Measurements from ENCODE around the gene SORBS1. TPM values are rescaled to one million over a fixed set of nuclear protein-coding genes. Genes with fewer than 3 reads are reported as not detected.

SORBS1 gene
- total RNA-seq, 4 donors from 2014 or later = 28.1 to 92.5 (median 41.7) TPM

DNA sequence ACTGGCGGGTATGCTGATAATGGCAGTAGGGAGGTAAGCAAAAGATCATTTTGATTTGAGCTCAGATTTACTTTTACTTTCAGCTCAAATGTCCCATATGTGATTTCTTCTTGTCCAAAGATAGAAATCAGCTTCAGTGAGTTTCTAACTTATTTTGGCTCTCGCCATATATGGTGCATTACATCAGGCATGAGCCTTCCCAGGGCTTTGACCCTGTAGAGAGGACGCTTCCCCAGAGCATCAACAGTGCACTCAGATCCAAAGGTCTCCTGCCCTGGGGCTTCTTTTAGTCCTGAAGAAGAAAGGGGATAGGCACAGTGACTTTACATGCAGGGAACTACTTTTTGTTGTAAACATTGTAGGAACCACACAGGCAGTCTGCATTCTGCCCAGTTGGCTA, 141.8 kb downstream of the SORBS1 start:
- H3K27me3 ChIP-seq = no peaks in the 10 kb centered on the region
- H3K4me1 ChIP-seq = peaks cover 14% of the 10 kb centered on the region
- H3K9me3 ChIP-seq = no peaks in the 10 kb centered on the region
- no peak overlapping the region for H3K27ac ChIP-seq
- peaks cover 13% of the 10 kb centered on the region for H3K36me3 ChIP-seq
- no peak for DNase-seq (ENCODE audit: low spot score in 2 of 2)
- TF ChIP-seq, protein P1, sequence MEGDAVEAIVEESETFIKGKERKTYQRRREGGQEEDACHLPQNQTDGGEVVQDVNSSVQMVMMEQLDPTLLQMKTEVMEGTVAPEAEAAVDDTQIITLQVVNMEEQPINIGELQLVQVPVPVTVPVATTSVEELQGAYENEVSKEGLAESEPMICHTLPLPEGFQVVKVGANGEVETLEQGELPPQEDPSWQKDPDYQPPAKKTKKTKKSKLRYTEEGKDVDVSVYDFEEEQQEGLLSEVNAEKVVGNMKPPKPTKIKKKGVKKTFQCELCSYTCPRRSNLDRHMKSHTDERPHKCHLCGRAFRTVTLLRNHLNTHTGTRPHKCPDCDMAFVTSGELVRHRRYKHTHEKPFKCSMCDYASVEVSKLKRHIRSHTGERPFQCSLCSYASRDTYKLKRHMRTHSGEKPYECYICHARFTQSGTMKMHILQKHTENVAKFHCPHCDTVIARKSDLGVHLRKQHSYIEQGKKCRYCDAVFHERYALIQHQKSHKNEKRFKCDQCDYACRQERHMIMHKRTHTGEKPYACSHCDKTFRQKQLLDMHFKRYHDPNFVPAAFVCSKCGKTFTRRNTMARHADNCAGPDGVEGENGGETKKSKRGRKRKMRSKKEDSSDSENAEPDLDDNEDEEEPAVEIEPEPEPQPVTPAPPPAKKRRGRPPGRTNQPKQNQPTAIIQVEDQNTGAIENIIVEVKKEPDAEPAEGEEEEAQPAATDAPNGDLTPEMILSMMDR (IDR thresholded peaks at IDR 0.05) = no peak
- TF ChIP-seq EP300 (IDR thresholded peaks at IDR 0.05) (no peak), POLR2A (IDR thresholded peaks at IDR 0.05) (no peak), POLR2AphosphoS5 (IDR thresholded peaks at IDR 0.05) (no peak)
- no peak overlapping the region for H3K4me3 ChIP-seq
- 87% methylated on average over 3 of the region's 3 CpGs for WGBS

DNA sequence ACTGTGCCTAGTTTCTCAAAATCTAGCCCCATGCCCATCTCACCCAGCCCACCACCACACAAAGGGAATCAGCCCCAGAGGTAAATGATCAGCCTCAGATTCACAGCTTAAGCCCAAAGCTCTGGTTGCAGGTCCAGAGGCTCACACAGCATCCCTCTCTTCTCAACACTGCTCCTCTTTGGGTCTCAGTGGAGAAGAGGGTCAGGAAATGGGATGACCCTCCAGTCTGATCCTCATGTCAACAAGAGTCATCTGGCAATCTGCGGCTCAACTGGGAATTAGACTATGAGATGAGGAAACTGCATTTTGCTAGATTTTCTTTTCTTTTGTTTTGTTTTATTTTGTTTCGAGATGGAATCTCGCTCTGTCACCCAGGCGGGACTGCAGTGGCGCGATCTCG, 144.2 kb downstream of the SORBS1 start:
- no peak for DNase-seq (ENCODE audit: low spot score in 2 of 2)
- TF ChIP-seq, protein P1 (IDR thresholded peaks at IDR 0.05) = no peak
- TF ChIP-seq POLR2AphosphoS5 (IDR thresholded peaks at IDR 0.05) (no peak), EP300 (IDR thresholded peaks at IDR 0.05) (no peak), POLR2A (IDR thresholded peaks at IDR 0.05) (no peak)
- Histone ChIP-seq H3K9me3 (no peaks in the 10 kb centered on the region), H3K27me3 (no peaks in the 10 kb centered on the region), H3K27ac (peak overlapping the region; percentile 14), H3K36me3 (peaks cover 13% of the 10 kb centered on the region), H3K4me1 (peaks cover 18% of the 10 kb centered on the region), H3K4me3 (no peak overlapping the region)
- 90% methylated on average over 7 of the region's 7 CpGs for WGBS

DNA sequence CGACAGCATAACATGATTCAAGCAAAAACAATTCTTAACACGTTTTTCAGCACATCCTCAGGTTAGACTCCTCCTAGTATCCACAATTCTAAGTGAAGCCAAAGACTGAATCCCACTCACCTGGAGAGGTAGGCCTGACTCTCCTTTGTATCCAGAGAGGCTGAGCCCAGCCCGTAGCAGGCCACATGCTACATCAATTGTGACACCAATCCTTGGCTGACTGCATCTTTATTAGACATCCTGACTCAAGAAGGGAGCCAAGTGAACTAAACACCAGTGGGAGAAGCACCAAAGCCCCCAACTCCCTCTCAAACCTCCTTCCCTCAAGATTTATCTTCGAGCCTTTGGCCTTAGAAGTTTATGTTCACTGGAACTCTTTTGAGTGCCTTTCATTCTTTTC, 144.9 kb downstream of the SORBS1 start:
- peak in 1 of 2 donors; percentile 25 for DNase-seq (ENCODE audit: low spot score in 2 of 2)
- no peak overlapping the region for H3K4me3 ChIP-seq
- peak overlapping the region; percentile 78 for H3K27ac ChIP-seq
- H3K4me1 ChIP-seq = peaks cover 18% of the 10 kb centered on the region
- 53% methylated on average over 4 of the region's 4 CpGs for WGBS
- TF ChIP-seq EP300 (IDR thresholded peaks at IDR 0.05) = no peak
- no peak for TF ChIP-seq POLR2AphosphoS5 (IDR thresholded peaks at IDR 0.05)
- TF ChIP-seq, protein P1 (IDR thresholded peaks at IDR 0.05) = no peak
- TF ChIP-seq POLR2A (IDR thresholded peaks at IDR 0.05) = no peak
- no peaks in the 10 kb centered on the region for H3K9me3 ChIP-seq
- H3K27me3 ChIP-seq = no peaks in the 10 kb centered on the region
- H3K36me3 ChIP-seq = peaks cover 13% of the 10 kb centered on the region

DNA sequence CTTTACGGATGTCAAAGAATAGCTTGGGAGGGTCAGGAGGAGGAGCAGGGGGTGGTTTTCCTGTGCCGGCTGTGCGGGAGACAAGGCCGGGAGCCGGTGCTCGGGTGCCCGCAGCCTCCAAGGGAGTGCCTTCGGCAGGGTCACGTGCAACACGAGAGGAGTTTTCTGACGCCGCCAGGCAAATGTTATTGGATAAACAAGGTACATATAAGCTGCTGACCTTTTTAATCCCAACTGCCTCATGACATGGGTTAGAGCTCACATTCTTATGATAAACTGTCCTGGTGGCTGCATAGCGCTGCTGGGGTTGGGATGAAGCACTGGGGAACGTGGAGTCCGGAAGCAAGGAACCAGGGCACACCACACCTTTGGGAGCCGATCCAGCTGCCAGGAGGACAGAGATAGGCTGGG, 145.5 kb downstream of the SORBS1 start:
- peak in 1 of 2 donors; percentile 57 for DNase-seq (ENCODE audit: low spot score in 2 of 2)
- H3K4me3 ChIP-seq = peak overlapping the region; percentile 34
- H3K4me1 ChIP-seq = peaks cover 18% of the 10 kb centered on the region
- H3K36me3 ChIP-seq = peaks cover 9% of the 10 kb centered on the region
- no peaks in the 10 kb centered on the region for H3K9me3 ChIP-seq
- TF ChIP-seq, protein P1 (IDR thresholded peaks at IDR 0.05) = no peak
- no peak for TF ChIP-seq POLR2A (IDR thresholded peaks at IDR 0.05)
- TF ChIP-seq EP300 (IDR thresholded peaks at IDR 0.05) = no peak
- TF ChIP-seq POLR2AphosphoS5 (IDR thresholded peaks at IDR 0.05) = no peak
- no peaks in the 10 kb centered on the region for H3K27me3 ChIP-seq
- WGBS = 55% methylated on average over 16 of the region's 16 CpGs
- H3K27ac ChIP-seq = peak overlapping the region; percentile 78

DNA sequence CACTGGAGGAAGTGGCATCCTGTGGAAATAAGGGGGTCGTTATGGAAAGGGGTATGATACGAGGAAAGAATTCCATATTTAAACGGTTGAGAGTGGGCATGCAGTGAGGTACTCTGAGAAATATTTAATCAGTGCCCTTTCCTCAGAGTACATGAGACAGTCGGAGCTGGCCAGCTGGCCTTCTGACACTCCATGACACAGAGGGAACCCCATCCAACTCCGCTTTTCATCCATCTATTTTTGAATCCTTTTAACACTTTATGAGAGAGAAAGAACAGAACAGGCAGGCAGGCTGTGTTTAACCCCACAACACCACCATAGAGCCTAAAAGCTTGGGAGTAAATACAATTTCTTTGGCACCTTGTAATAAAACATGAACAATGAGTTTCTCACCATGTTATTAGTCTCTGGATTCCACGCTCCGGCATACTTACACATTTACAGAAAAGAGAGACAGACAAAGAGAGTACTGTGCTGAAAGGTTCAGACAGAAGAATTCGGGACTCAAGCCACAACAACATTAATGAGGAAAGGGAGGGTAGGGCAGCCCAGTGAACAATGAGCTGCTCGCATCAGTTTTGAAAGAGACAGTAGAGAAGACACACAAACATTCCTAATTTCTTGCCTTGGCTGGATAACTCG, 146.2 kb downstream of the SORBS1 start:
- Histone ChIP-seq H3K36me3 (peaks cover 5% of the 10 kb centered on the region), H3K27ac (peak overlapping the region; percentile 78), H3K4me3 (peak overlapping the region; percentile 34), H3K27me3 (no peaks in the 10 kb centered on the region), H3K9me3 (no peaks in the 10 kb centered on the region), H3K4me1 (peaks cover 18% of the 10 kb centered on the region)
- TF ChIP-seq POLR2AphosphoS5 (IDR thresholded peaks at IDR 0.05) = no peak
- TF ChIP-seq EP300 (IDR thresholded peaks at IDR 0.05) = no peak
- TF ChIP-seq, protein P1 (IDR thresholded peaks at IDR 0.05) = no peak
- no peak for TF ChIP-seq POLR2A (IDR thresholded peaks at IDR 0.05)
- peak in 1 of 2 donors; percentile 55 for DNase-seq (ENCODE audit: low spot score in 2 of 2)
- WGBS = 56% methylated on average over 10 of the region's 10 CpGs

Data from suprapubic skin (tissue), 4 donors.